BLaER1 (cell line): ENCODE data around the gene CDON.
A peak's percentile ranks its signal among the peaks of the same experiment; 100 is the strongest.

Experiments
- H3K27ac ChIP-seq: shearing (Covaris generic); formaldehyde crosslinking; 2 replicates; pipeline ENCODE4 v1.8.1; 2022
- H3K27me3 ChIP-seq: shearing (Covaris generic); formaldehyde crosslinking; 2 replicates; pipeline ENCODE4 v1.8.1; 2022
- H3K36me3 ChIP-seq: shearing (Covaris generic); formaldehyde crosslinking; 2 replicates; pipeline ENCODE4 v1.8.1; 2022
- H3K4me1 ChIP-seq: shearing (Covaris generic); formaldehyde crosslinking; 2 replicates; pipeline ENCODE4 v1.8.1; 2022
- H3K4me2 ChIP-seq: shearing (Covaris generic); formaldehyde crosslinking; 2 replicates; pipeline ENCODE4 v1.8.1; 2022
- H3K4me3 ChIP-seq: shearing (Covaris generic); formaldehyde crosslinking; 2 replicates; pipeline ENCODE4 v1.8.1; 2022
- H3K9ac ChIP-seq: shearing (Covaris generic); formaldehyde crosslinking; 2 replicates; pipeline ENCODE4 v1.8.1; 2022
- H3K9me3 ChIP-seq: shearing (Covaris generic); formaldehyde crosslinking; 2 replicates; pipeline ENCODE4 v1.8.1; 2022
- H4K20me1 ChIP-seq: shearing (Covaris generic); formaldehyde crosslinking; 2 replicates; pipeline ENCODE4 v1.8.1; 2022
- Cebpa-rat ChIP-seq: shearing (Covaris generic); IDR thresholded peaks from 2 replicates; pipeline ENCODE4 v1.8.1; 2022

CDON gene

DNA sequence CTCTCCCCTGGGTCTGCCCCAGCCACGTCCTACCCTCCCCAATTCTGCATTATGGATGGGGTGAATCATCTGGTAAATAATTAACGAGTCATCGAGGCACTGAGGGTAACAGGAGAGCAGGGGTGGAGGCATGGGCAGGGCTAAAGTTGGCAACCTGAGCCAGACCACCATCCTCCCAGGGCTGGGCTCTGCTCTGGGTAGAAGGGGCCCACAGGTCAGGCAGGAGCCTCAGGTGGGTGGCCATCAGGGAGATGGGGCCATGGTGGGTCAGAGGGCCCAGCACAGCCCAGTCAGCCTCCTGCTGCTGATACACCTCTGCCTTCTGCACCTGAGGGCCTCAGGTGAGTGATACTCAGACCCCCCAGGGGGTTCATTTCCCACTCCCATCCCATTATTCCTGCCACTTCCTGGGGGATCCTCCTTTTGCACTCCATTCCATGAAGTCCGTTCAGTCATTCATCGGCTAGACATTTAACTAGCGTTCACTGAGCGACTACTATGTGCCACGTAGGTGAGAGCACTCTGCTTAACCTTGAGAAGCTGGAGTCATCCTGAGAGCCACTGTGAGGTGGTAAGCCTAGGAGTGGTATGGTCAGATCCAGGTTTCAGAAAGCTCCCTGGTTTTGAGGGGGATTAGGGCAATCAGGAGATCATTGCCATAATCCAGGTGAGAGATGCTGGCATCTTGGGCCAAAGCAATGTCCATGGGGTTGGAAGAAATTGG, 116.7 kb downstream of the CDON start, which contains the start of gene VSIG10L2:
Gene VSIG10L2 (plus strand): TSS at position 248 of the 724 bp plus-strand sequence. CDS start 12 bp downstream, at position 260.
- no peak for TF ChIP-seq Cebpa-rat
- Histone ChIP-seq H3K9ac (no peak within 1 kb of the TSS), H3K27ac (peak within 1 kb of the TSS; percentile 78), H3K27me3 (no peaks in the 10 kb centered on the region), H3K9me3 (no peaks in the 10 kb centered on the region), H4K20me1 (no peaks in the 10 kb centered on the region), H3K4me2 (peak within 1 kb of the TSS; percentile 89), H3K36me3 (no peaks in the 10 kb centered on the region), H3K4me3 (no peak within 1 kb of the TSS), H3K4me1 (peaks cover 65% of the 10 kb centered on the region)

DNA sequence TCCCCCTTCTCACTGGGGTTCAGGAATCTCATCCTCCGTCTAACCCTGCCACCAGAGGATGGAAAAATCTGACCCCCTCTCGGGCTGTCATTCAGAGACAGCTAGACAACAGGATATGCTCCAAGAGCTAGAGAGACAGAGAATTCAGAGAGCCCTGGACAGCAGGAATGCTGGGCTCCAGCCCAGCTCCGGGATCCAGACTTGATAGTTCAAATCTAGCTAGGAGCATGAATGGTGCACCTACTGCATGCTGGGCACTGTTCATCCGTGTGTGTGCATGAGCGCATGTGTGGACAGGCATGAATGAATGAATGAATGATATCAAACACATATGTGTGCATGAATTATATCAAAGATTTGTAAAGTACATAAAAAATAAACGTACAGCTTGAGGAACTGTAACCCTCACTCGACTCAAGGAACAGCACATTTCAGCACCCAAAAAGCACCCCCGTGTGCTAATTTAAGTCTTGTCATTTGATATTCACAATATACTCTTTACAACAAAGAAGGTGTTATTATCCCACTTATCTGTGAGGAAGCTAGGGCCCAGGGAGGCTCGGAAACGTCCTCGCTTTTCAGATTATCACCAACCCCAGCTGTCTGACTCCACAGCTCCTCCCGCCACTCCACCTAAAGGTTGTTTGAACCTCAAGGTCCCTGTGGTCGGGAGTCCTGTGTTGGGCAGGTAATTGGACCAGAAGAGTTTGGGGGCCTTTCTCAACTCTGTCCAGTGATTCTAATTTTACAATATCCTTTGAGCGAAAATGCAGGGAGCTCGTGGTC, 117.5 kb downstream of the CDON start:
- Histone ChIP-seq H3K27ac (no peak overlapping the region), H3K9ac (no peak overlapping the region), H3K4me1 (peaks cover 58% of the 10 kb centered on the region), H3K36me3 (no peaks in the 10 kb centered on the region), H3K4me2 (0 out of 2 replicates have a peak overlapping the region, but pooled peaks have one; percentile 9), H4K20me1 (no peaks in the 10 kb centered on the region), H3K4me3 (no peak overlapping the region), H3K27me3 (no peaks in the 10 kb centered on the region), H3K9me3 (no peaks in the 10 kb centered on the region)
- no peak for TF ChIP-seq Cebpa-rat

- H3K9me3 ChIP-seq = no peaks in the 10 kb centered on the region
- H3K36me3 ChIP-seq = no peaks in the 10 kb centered on the region
- no peak for TF ChIP-seq Cebpa-rat
- H4K20me1 ChIP-seq = no peaks in the 10 kb centered on the region
- H3K4me1 ChIP-seq = peaks cover 58% of the 10 kb centered on the region
- no peak overlapping the region for H3K4me2 ChIP-seq
- H3K27ac ChIP-seq = no peak overlapping the region
- H3K27me3 ChIP-seq = no peaks in the 10 kb centered on the region
- H3K9ac ChIP-seq = no peak overlapping the region
- H3K4me3 ChIP-seq = no peak overlapping the region
These were observed 118.2 kb downstream of the CDON start for GRCh38 chr11:125944350-125945010.

- H4K20me1 ChIP-seq = no peaks in the 10 kb centered on the region
- H3K27ac ChIP-seq = no peak overlapping the region
- TF ChIP-seq Cebpa-rat = no peak
- no peaks in the 10 kb centered on the region for H3K27me3 ChIP-seq
- H3K9ac ChIP-seq = no peak overlapping the region
- no peak overlapping the region for H3K4me3 ChIP-seq
- H3K36me3 ChIP-seq = no peaks in the 10 kb centered on the region
- H3K9me3 ChIP-seq = no peaks in the 10 kb centered on the region
- peaks cover 60% of the 10 kb centered on the region for H3K4me1 ChIP-seq
- H3K4me2 ChIP-seq = no peak overlapping the region
These were observed 118.9 kb downstream of the CDON start for GRCh38 chr11:125943661-125944349.

DNA sequence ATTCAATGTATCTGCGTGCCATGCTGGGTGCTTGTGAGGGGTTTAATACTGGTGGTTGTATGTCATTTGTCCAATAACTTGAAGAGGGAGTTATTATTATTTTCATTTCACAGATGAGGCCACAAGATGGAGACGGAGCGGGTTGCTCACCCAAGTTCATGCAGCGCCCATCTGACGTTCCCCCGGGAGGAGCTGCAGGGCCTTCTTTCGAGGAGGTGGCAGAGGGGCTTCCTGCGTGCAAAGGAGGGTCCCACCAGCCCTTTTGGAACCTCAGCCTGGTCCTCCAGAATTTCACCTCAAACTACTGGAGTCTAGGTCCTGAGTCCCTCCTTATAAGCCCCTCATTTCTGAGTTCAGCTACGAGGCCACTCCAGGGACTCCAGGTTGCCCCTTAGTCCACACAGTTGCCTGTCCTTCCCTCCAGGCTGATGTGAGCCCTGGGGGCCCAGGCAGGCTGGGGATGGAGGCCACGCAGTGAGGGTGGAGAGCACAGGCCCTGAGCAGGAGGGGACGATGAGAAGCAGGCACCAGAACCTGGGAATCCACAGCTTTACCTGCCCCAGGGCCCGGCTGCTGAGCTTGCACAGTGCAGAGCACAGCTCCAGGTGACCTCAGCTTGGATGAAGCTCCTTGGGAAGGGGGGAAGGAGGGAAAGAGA, 119.8 kb downstream of the CDON start:
- Histone ChIP-seq H3K9me3 (no peaks in the 10 kb centered on the region), H4K20me1 (no peaks in the 10 kb centered on the region), H3K27ac (no peak overlapping the region), H3K27me3 (no peaks in the 10 kb centered on the region), H3K9ac (no peak overlapping the region), H3K4me2 (peak overlapping the region; percentile 73), H3K4me3 (no peak overlapping the region), H3K36me3 (no peaks in the 10 kb centered on the region), H3K4me1 (peaks cover 58% of the 10 kb centered on the region)
- TF ChIP-seq Cebpa-rat = no peak

DNA sequence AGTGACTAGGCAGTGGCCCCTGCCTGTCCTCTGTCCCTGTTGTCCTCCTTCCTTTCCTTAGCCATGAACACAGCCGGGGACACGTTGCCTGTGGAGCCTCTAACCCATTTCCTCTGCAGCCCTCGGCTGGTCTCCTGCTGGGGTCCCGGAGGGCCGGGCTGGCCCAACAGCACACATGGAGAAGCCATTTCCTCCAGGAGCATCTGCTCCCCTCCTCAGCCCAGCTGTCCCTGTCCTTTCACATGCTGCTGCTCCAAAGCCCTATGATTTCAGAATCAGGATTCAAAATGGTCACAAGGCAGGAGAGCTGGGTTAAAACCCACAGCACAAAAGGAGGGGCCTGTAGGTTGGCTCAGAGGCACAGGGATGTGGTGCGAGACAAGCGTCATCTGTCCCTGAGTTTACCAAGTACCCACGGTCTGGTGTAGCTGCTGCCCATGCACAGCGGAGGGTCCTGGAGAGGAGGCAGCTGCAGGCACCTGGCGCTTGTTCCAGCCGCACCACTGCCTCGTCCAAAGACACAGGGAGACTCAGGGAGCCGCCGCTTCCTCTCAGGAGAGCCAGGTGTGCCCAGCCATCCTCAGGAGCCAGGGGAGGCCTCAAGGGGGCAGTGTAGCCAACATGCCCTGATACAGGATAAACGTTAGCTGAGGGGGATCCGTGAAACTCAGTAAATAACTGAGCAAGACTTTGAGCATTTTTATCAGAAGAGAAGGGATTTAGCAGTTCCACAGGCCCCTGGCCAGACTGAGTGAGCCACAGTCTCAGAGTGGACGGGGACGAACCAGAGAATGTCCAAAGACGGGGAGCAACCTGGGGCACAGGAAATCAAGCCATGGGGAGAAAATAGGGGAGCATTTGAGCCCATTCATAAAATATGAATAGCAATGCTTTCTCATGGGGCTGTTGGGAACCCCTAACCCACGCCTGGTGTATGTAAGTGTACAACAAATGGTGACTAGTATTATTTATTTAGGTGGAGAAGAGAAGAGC, 120.8 kb downstream of the CDON start:
- peak overlapping the region; percentile 73 for H3K4me2 ChIP-seq

DNA sequence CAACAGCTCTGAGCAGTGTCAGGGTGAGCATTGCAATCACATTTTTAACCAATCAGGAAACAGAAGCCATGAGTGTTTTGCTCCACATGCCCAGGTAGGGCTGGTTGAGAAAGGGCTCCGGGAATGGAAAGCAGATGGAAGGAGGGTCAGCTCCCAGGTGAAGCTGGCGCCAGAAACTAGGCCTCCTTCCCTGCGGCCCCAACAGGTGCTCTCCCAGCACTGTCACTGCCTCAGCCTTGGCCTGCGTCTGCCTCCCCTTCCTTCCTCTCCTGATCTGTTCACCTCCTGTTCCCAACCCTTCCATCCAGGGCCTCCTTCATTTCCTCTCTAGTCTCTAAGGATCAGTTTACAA, 121.4 kb downstream of the CDON start:
- no peaks in the 10 kb centered on the region for H4K20me1 ChIP-seq
- peak overlapping the region; percentile 64 for H3K27ac ChIP-seq
- no peak overlapping the region for H3K4me3 ChIP-seq
- TF ChIP-seq Cebpa-rat = no peak
- peak overlapping the region; percentile 73 for H3K4me2 ChIP-seq
- H3K27me3 ChIP-seq = no peaks in the 10 kb centered on the region
- H3K4me1 ChIP-seq = peaks cover 42% of the 10 kb centered on the region
- H3K9ac ChIP-seq = no peak overlapping the region; the same call in 1 of the 2 replicates
- H3K36me3 ChIP-seq = no peaks in the 10 kb centered on the region
- H3K9me3 ChIP-seq = no peaks in the 10 kb centered on the region

More for the DNA sequence above, 120.8 kb downstream of the CDON start:
- no peaks in the 10 kb centered on the region for H3K27me3 ChIP-seq
- peak overlapping the region; percentile 64 for H3K27ac ChIP-seq
- no peaks in the 10 kb centered on the region for H3K36me3 ChIP-seq
- no peaks in the 10 kb centered on the region for H4K20me1 ChIP-seq
- no peaks in the 10 kb centered on the region for H3K9me3 ChIP-seq
- no peak for TF ChIP-seq Cebpa-rat
- no peak overlapping the region for H3K4me3 ChIP-seq
- peaks cover 49% of the 10 kb centered on the region for H3K4me1 ChIP-seq
- peak overlapping the region; percentile 7; the same call in 1 of the 2 replicates for H3K9ac ChIP-seq

DNA sequence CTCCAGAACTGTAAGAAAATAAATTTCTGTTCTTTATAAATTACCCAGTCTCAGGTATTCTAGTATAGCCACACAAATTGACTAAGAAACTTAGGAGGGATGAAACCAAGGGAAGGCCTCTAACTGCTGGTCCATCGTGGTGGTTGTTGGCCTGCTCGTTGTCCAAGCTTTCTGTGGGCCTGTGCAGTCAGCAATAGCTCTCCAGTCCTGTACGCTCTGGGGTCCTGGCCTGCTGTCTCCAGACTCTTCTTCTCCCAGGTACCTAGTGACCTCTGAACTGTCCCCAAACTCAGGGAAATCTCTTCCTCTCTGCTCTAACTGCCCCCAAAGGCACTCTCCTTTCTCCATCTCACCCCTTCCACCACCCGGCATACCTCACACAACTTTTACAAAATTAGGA, 122.5 kb downstream of the CDON start:
- no peak overlapping the region for H3K4me2 ChIP-seq
- no peak overlapping the region for H3K9ac ChIP-seq
- H3K4me3 ChIP-seq = no peak overlapping the region

More for the DNA sequence above, 122.5 kb downstream of the CDON start:
- H3K36me3 ChIP-seq = no peaks in the 10 kb centered on the region
- no peaks in the 10 kb centered on the region for H4K20me1 ChIP-seq
- no peak for TF ChIP-seq Cebpa-rat
- H3K27me3 ChIP-seq = no peaks in the 10 kb centered on the region
- no peaks in the 10 kb centered on the region for H3K9me3 ChIP-seq
- H3K4me1 ChIP-seq = peaks cover 34% of the 10 kb centered on the region
- no peak overlapping the region for H3K27ac ChIP-seq
